Measurements from ENCODE around the gene ACSL6. TPM values are rescaled to one million over a fixed set of nuclear protein-coding genes. Genes with fewer than 3 reads are reported as not detected.

ACSL6 gene
- total RNA-seq, 3 donors from 2014 or later, result 25.0 to 38.0 (median 27.1) TPM

DNA sequence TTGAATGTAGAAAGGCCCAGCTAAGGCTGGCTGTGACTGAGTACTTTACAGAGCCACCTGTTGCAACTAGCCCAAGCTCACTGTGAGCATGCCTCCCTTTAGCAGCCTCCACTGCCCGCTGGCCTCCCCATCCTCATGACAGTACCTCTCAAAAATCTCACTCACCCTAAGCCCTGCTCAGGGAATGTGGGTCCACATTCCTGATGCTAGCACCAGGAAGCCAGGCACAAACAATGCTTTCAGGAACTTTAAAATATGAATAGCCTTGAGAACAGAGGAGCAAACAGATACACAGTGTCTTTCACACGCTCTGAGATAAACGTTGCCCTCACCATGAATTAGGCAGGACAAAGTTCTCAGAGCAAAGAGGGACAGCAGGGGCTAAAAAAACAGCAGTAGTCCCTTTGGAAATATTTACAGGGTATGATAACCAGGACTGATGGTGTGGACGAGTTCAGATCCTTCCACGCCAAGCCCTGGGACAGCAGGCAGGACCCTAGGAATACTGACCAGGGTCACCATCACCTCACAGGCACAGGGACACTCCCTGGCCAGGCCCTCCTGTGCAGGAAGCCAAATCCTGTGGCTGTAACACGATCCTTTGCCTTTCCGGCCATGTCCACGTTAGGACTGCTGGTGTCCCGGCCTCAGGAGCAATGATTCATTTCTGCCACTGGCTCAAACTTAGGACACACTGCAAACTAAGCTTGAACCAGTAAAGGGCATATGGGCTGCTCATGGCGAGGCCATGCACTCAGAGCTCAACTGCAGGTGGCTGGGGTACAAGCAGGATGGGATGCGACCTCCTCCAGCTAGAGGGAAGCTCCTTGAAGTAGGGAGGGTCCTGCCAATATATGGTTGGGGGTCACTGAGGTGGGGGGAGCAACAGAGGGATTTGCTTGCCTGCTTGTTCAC is 9.6 kb downstream of the ACSL6 start:
- H3K9me3 Mint-ChIP-seq, result no peaks in the 10 kb centered on the region
- peaks cover 48% of the 10 kb centered on the region for H3K4me1 Mint-ChIP-seq (ENCODE audit: low read depth)
- no peak for ATAC-seq
- no peak overlapping the region for H3K4me3 Mint-ChIP-seq
- no peaks in the 10 kb centered on the region for H3K27me3 Mint-ChIP-seq (ENCODE audit: low read depth)
- H3K36me3 Mint-ChIP-seq (ENCODE audit: insufficient read depth), result no peaks in the 10 kb centered on the region
- no peak for DNase-seq

- ATAC-seq (peak; percentile 66 to 68), DNase-seq (peak; percentile 30)
- Mint-ChIP-seq H3K4me1 (ENCODE audit: low read depth) (peaks cover 53% of the 10 kb centered on the region), H3K9me3 (no peaks in the 10 kb centered on the region), H3K27me3 (ENCODE audit: low read depth) (no peaks in the 10 kb centered on the region), H3K4me3 (peak overlapping the region; percentile 3), H3K36me3 (ENCODE audit: insufficient read depth) (no peaks in the 10 kb centered on the region)
These were observed 10.6 kb downstream of the ACSL6 start for GRCh38 chr5:132000677-132001453.

DNA sequence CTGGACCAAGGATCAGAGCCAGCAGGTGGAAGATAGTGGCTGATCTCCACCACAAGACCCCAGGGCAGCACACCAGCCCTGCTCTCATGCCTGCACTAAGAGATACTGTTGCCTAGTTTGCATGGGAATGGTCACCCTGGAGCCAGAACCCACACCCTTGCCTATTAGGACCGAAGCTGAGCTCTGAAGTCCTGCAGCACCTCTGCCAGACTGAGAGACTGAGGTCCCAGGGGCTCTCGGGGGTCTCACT is 11.3 kb downstream of the ACSL6 start:
- ATAC-seq, result no peak
- DNase-seq, result no peak
- Mint-ChIP-seq H3K4me1 (ENCODE audit: low read depth) (peaks cover 53% of the 10 kb centered on the region), H3K4me3 (no peak overlapping the region), H3K36me3 (ENCODE audit: insufficient read depth) (no peaks in the 10 kb centered on the region), H3K27me3 (ENCODE audit: low read depth) (no peaks in the 10 kb centered on the region), H3K9me3 (no peaks in the 10 kb centered on the region)

- peak; percentile 16 to 19 for ATAC-seq
- no peaks in the 10 kb centered on the region for H3K27me3 Mint-ChIP-seq (ENCODE audit: low read depth)
- no peaks in the 10 kb centered on the region for H3K9me3 Mint-ChIP-seq
- H3K4me3 Mint-ChIP-seq, result no peak overlapping the region
- no peak for DNase-seq
- peaks cover 53% of the 10 kb centered on the region for H3K4me1 Mint-ChIP-seq (ENCODE audit: low read depth)
- H3K36me3 Mint-ChIP-seq (ENCODE audit: insufficient read depth), result no peaks in the 10 kb centered on the region
These were observed 11.8 kb downstream of the ACSL6 start for GRCh38 chr5:131999441-132000240.

- H3K36me3 Mint-ChIP-seq (ENCODE audit: insufficient read depth), result no peaks in the 10 kb centered on the region
- no peak for ATAC-seq
- peaks cover 53% of the 10 kb centered on the region for H3K4me1 Mint-ChIP-seq (ENCODE audit: low read depth)
- no peak for DNase-seq
- H3K9me3 Mint-ChIP-seq, result no peaks in the 10 kb centered on the region
- no peak overlapping the region for H3K4me3 Mint-ChIP-seq
- H3K27me3 Mint-ChIP-seq (ENCODE audit: low read depth), result no peaks in the 10 kb centered on the region
These were observed 12.4 kb downstream of the ACSL6 start for GRCh38 chr5:131999041-131999440.

GRCh38 chr5:131998431-131999040 is 12.9 kb downstream of the ACSL6 start:
- Mint-ChIP-seq H3K27me3 (ENCODE audit: low read depth) (no peaks in the 10 kb centered on the region), H3K36me3 (ENCODE audit: insufficient read depth) (no peaks in the 10 kb centered on the region), H3K9me3 (no peaks in the 10 kb centered on the region), H3K4me1 (ENCODE audit: low read depth) (peaks cover 53% of the 10 kb centered on the region), H3K4me3 (peak overlapping the region; percentile 4)
- ATAC-seq (no peak), DNase-seq (no peak)

- no peak overlapping the region for H3K4me3 Mint-ChIP-seq
- no peak for ATAC-seq
- no peaks in the 10 kb centered on the region for H3K36me3 Mint-ChIP-seq (ENCODE audit: insufficient read depth)
- DNase-seq, result no peak
- peaks cover 51% of the 10 kb centered on the region for H3K4me1 Mint-ChIP-seq (ENCODE audit: low read depth)
- H3K27me3 Mint-ChIP-seq (ENCODE audit: low read depth), result no peaks in the 10 kb centered on the region
- no peaks in the 10 kb centered on the region for H3K9me3 Mint-ChIP-seq
These were observed 13.7 kb downstream of the ACSL6 start for GRCh38 chr5:131997727-131998117.

- no peak for ATAC-seq
- H3K4me1 Mint-ChIP-seq (ENCODE audit: low read depth), result peaks cover 46% of the 10 kb centered on the region
- H3K9me3 Mint-ChIP-seq, result no peaks in the 10 kb centered on the region
These were observed 14.3 kb downstream of the ACSL6 start for GRCh38 chr5:131997026-131997726.

DNA sequence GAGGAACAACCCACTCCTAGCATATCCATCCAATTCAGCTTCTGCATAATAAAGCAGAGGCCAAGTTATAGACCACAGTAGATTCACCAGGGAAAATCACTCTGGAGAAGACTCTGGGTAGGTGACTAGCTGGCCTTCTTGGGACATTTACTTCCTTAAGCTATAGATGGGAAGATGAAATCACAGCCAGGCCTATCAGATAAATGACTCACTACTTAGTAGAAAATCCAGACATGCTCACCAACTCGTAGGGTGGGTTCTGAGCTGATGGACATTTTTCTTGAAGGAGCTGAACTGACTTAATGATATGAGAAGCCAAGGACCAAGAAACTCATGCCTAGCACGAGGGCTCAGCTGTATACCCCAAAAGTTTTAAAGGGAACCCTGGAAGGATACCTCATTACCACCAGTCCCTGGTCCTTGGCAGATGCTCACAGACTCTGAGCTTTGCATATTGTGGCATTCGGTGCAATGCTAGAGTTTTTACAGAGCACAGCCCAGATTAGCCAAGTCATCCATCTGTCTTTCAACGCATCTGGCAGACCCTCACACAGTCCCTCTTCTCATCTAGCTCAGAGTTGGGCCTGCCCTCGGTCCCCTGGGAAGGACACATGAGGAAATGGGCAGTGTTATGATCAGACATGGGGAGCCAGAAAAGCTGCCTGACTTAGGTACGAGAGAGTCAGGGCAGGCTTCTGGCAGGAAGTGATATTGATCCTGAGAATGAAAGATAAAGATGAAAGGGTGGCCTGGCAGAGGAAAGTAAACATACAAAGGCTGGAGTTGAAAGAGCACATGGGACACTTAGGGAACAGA is 15.0 kb downstream of the ACSL6 start:
- no peaks in the 10 kb centered on the region for H3K27me3 Mint-ChIP-seq (ENCODE audit: low read depth)
- H3K4me3 Mint-ChIP-seq, result no peak overlapping the region
- no peak for DNase-seq
- H3K36me3 Mint-ChIP-seq (ENCODE audit: insufficient read depth), result no peaks in the 10 kb centered on the region
- ATAC-seq, result no peak
- peaks cover 40% of the 10 kb centered on the region for H3K4me1 Mint-ChIP-seq (ENCODE audit: low read depth)
- no peaks in the 10 kb centered on the region for H3K9me3 Mint-ChIP-seq

More at GRCh38 chr5:131997026-131997726, 14.3 kb downstream of the ACSL6 start:
- H3K4me3 Mint-ChIP-seq, result no peak overlapping the region
- no peak for DNase-seq
- H3K36me3 Mint-ChIP-seq (ENCODE audit: insufficient read depth), result no peaks in the 10 kb centered on the region
- no peaks in the 10 kb centered on the region for H3K27me3 Mint-ChIP-seq (ENCODE audit: low read depth)

GRCh38 chr5:131994533-131995226 is 16.8 kb downstream of the ACSL6 start:
- no peaks in the 10 kb centered on the region for H3K9me3 Mint-ChIP-seq
- no peaks in the 10 kb centered on the region for H3K27me3 Mint-ChIP-seq (ENCODE audit: low read depth)
- ATAC-seq (no peak), DNase-seq (no peak)
- peaks cover 23% of the 10 kb centered on the region for H3K4me1 Mint-ChIP-seq (ENCODE audit: low read depth)
- no peaks in the 10 kb centered on the region for H3K36me3 Mint-ChIP-seq (ENCODE audit: insufficient read depth)
- no peak overlapping the region for H3K4me3 Mint-ChIP-seq

DNA sequence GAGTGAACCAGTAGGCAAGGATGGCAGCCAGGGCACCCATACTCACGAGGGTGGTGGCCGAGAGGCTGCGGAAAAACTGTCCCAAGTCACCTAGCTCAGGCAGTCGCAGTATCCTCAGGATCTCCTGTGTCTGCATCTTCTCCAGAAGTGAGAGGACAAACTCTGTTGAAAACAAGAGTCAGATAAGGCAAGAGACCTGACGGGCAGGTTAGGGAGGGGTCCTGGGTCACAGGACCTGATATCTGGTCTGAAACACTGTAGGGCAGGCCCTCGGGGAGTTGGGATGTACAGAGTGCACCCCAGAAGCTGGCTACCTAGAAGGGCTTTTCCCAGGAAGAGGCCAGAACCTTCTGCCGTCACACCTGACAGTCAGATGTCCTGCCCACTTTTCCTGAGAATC is 17.4 kb downstream of the ACSL6 start:
- DNase-seq (no peak), ATAC-seq (no peak)
- H3K4me3 Mint-ChIP-seq, result no peak overlapping the region
- H3K9me3 Mint-ChIP-seq, result no peaks in the 10 kb centered on the region
- no peaks in the 10 kb centered on the region for H3K36me3 Mint-ChIP-seq (ENCODE audit: insufficient read depth)
- H3K4me1 Mint-ChIP-seq (ENCODE audit: low read depth), result peaks cover 19% of the 10 kb centered on the region
- H3K27me3 Mint-ChIP-seq (ENCODE audit: low read depth), result no peaks in the 10 kb centered on the region

DNA sequence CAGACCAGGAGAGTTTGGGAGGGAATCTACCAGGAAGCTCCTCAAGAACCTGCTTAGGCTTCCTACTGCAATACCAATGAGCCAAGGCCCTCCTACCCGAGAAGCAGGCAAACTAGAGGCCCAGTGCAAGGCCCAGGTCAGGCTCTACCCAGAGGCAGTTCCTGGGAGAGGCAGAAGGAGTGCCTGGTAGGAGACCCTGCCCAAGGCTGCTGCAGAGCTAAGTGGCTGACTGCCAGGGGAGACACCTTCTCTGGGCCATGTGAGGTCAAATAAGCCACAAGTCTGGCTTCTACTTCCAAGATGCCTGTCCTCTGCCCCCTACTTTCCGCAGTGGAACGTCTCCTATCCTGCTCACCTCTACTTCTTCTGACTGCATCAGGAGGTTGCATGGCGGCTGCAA is 17.8 kb downstream of the ACSL6 start:
- Mint-ChIP-seq H3K27me3 (ENCODE audit: low read depth) (no peaks in the 10 kb centered on the region), H3K4me3 (no peak overlapping the region), H3K4me1 (ENCODE audit: low read depth) (peaks cover 14% of the 10 kb centered on the region), H3K9me3 (no peaks in the 10 kb centered on the region), H3K36me3 (ENCODE audit: insufficient read depth) (no peaks in the 10 kb centered on the region)
- no peak for DNase-seq
- ATAC-seq, result no peak
